Stomach smooth muscle (tissue), 2 donors: ENCODE measurements around the gene AP3S1.
"Not testable (repeated sequence)": the region's sequence is repeated elsewhere in the genome, so short reads cannot be mapped to it uniquely, and the experiment has no call there.

Source experiments
- H3K27ac ChIP-seq: one replicate; pipeline ENCODE4 v1.7.0; 2013; ENCODE audit warnings: mild to moderate bottlenecking, low read length, inconsistent platforms
- H3K27me3 ChIP-seq, 2 donors: one replicate each; pipeline ENCODE4 v1.7.0; 2013; ENCODE audit warnings: low read length in 2 of 2; ENCODE audit not compliant: insufficient read depth in 2 of 2, control insufficient read depth in 1 of 2
- H3K36me3 ChIP-seq, 2 donors: one replicate each; pipeline ENCODE4 v1.7.0; 2013; ENCODE audit warnings: low read length in 2 of 2; ENCODE audit not compliant: control insufficient read depth in 2 of 2, insufficient read depth in 2 of 2
- H3K4me1 ChIP-seq: one replicate; pipeline ENCODE4 v1.7.0; 2013; ENCODE audit warnings: low read length; ENCODE audit not compliant: control insufficient read depth, insufficient read depth
- H3K4me3 ChIP-seq, 2 donors: one replicate each; pipeline ENCODE4 v1.7.0; 2013; ENCODE audit warnings: low read length in 2 of 2
- H3K9ac ChIP-seq, 2 donors: one replicate each; pipeline ENCODE4 v1.7.0; 2013; ENCODE audit warnings: low read length in 2 of 2, mild to moderate bottlenecking in 1 of 2
- H3K9me3 ChIP-seq, 2 donors: one replicate each; pipeline ENCODE4 v1.7.0; 2013; ENCODE audit warnings: low read length in 2 of 2; ENCODE audit not compliant: control insufficient read depth in 2 of 2
- donor health status: healthy.
- donor health status: Pancreatic carcinoma.

AP3S1 gene

DNA sequence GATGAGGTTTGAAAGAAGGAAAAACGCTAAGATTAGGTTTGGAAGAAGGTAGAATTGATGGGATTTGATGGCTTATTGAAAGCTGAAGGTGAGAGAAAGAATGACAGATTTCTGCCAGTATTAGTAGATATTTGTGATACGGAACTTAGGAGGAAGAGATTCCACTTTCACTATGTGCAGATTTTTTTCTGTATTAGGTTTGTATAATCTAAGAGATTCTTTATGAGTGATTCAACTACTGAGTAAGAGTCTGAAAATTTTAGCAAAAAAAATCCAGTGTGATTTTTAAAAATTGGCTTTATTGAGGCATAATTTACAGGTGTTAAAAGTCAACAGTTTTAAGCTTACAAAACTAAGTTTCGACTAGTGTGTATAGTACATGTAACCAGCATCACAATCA is 54.1 kb downstream of the AP3S1 start:
- H3K9ac ChIP-seq: no peak overlapping the region
- no peak overlapping the region for H3K4me3 ChIP-seq
- H3K27ac ChIP-seq: no peak overlapping the region
- H3K9me3 ChIP-seq: no peaks in the 10 kb centered on the region
- no peaks in the 10 kb centered on the region for H3K27me3 ChIP-seq
- H3K36me3 ChIP-seq: peaks cover 0 to 5% of the 10 kb centered on the region in 2 donors
- H3K4me1 ChIP-seq: no peaks in the 10 kb centered on the region

- Histone ChIP-seq H3K4me3 (no peak overlapping the region), H3K27ac (no peak overlapping the region), H3K9ac (no peak overlapping the region), H3K9me3 (no peaks in the 10 kb centered on the region), H3K27me3 (no peaks in the 10 kb centered on the region), H3K4me1 (no peaks in the 10 kb centered on the region), H3K36me3 (peaks cover 0 to 5% of the 10 kb centered on the region in 2 donors)
Observed at GRCh38 chr5:115898656-115899055, 56.9 kb downstream of the AP3S1 start.

- Histone ChIP-seq H3K4me1 (no peaks in the 10 kb centered on the region), H3K36me3 (no peaks in the 10 kb centered on the region), H3K9me3 (no peaks in the 10 kb centered on the region), H3K4me3 (no peak overlapping the region), H3K9ac (no peak overlapping the region), H3K27me3 (no peaks in the 10 kb centered on the region), H3K27ac (no peak overlapping the region)
Observed at GRCh38 chr5:115907177-115907576, 65.4 kb downstream of the AP3S1 start.

- not testable (repeated sequence) for H3K36me3 ChIP-seq, H3K27me3 ChIP-seq, H3K4me1 ChIP-seq, H3K9me3 ChIP-seq, H3K9ac ChIP-seq, H3K27ac ChIP-seq, H3K4me3 ChIP-seq
Observed at GRCh38 chr5:115913623-115914400, 72.1 kb downstream of the AP3S1 start.

GRCh38 chr5:115920171-115920725 is 78.5 kb downstream of the AP3S1 start:
- Histone ChIP-seq H3K9ac (no peak overlapping the region), H3K36me3 (peaks cover 0 to 3% of the 10 kb centered on the region in 2 donors), H3K9me3 (no peaks in the 10 kb centered on the region), H3K27me3 (no peaks in the 10 kb centered on the region), H3K27ac (no peak overlapping the region), H3K4me1 (no peaks in the 10 kb centered on the region), H3K4me3 (no peak overlapping the region)

- H3K4me3 ChIP-seq, H3K9ac ChIP-seq, H3K27ac ChIP-seq, H3K9me3 ChIP-seq, H3K4me1 ChIP-seq, H3K27me3 ChIP-seq, H3K36me3 ChIP-seq: not testable (repeated sequence)
Observed at GRCh38 chr5:115928578-115929407, 87.1 kb downstream of the AP3S1 start.

- H3K4me3 ChIP-seq, H3K9ac ChIP-seq, H3K36me3 ChIP-seq, H3K27me3 ChIP-seq, H3K9me3 ChIP-seq, H3K4me1 ChIP-seq, H3K27ac ChIP-seq: not testable (repeated sequence)
Observed at GRCh38 chr5:115930171-115930570, 88.4 kb downstream of the AP3S1 start.

DNA sequence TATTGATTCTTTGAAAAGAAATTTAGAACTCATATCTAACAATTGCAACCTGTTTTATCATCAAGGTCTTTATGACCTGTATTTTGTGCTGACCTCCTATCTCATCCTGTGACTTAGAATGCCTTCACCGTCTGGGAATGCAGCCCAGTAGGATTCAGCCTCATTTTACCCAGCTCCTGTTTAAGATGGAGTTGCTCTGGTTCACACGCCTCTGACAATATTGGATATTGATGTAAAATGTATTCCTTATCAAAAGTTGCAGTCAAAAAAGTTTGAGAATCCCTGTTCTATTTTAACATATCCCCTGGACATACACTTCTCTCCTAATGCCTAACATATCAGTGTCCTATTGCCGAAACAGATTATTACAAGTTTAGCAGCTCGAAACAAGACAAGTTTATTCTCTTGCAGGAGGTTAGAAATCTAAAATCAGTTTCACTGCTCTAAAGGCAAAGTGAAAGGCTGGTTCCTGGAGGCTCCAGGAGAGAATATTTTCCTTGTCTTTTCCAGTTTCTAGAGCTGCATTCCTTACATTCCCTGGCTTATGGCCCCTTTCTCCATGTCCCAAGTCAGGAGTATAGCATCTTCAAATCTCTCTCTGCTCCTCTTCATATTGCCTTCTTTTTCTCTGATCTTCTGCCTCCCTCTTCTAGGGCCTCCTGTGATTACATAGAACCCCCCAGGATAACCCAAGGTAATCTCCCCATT is 89.0 kb downstream of the AP3S1 start:
- H3K4me3 ChIP-seq: no peak overlapping the region
- no peaks in the 10 kb centered on the region for H3K4me1 ChIP-seq
- no peak overlapping the region for H3K9ac ChIP-seq
- no peaks in the 10 kb centered on the region for H3K27me3 ChIP-seq
- no peaks in the 10 kb centered on the region for H3K9me3 ChIP-seq
- no peaks in the 10 kb centered on the region for H3K36me3 ChIP-seq
- no peak overlapping the region for H3K27ac ChIP-seq

DNA sequence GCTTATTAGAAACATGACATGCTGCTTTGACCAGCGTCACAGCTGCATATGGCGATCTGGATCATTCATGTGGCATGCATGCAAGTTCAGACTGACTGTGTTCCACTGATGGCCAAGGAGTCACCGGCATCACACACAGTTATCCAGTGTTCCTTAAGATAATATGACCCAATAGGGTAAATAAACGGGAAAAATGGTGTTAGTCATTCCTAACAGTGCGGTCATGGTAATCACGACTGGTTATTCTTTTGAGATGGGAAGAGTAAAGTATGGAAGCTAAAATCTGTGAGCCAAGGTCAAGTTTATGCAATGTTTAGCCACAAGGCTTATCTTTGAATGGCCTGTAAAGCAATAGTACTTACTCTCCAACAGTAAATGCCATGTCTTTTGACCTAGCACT is 91.3 kb downstream of the AP3S1 start:
- H3K27me3 ChIP-seq: no peaks in the 10 kb centered on the region
- H3K9me3 ChIP-seq: no peaks in the 10 kb centered on the region
- H3K9ac ChIP-seq: no peak overlapping the region
- no peaks in the 10 kb centered on the region for H3K36me3 ChIP-seq
- H3K4me1 ChIP-seq: no peaks in the 10 kb centered on the region
- no peak overlapping the region for H3K4me3 ChIP-seq
- no peak overlapping the region for H3K27ac ChIP-seq

GRCh38 chr5:115934388-115934974 is 92.7 kb downstream of the AP3S1 start:
- no peaks in the 10 kb centered on the region for H3K27me3 ChIP-seq
- no peak overlapping the region for H3K4me3 ChIP-seq
- H3K4me1 ChIP-seq: no peaks in the 10 kb centered on the region
- no peak overlapping the region for H3K27ac ChIP-seq
- H3K9ac ChIP-seq: no peak overlapping the region
- no peaks in the 10 kb centered on the region for H3K36me3 ChIP-seq
- no peaks in the 10 kb centered on the region for H3K9me3 ChIP-seq
